Lung (tissue), 12 donors: ENCODE data around the gene NECAB3. TPM values are rescaled to one million over a fixed set of nuclear protein-coding genes. Genes with fewer than 3 reads are reported as not detected.
A peak's percentile ranks its signal among the peaks of the same experiment; 100 is the strongest.

Experiments
- ATAC-seq: fragments of 200-7000 bp; cut with Tn5 transposase; one replicate; pipeline ENCODE4 v1.9.1; 2020; ENCODE audit warnings: moderate number of reproducible peaks; ENCODE audit not compliant: insufficient read depth, low FRiP score
- DNase-seq, 3 donors: peaks; one replicate each; pipeline ENCODE4 v3.0.0-alpha.2; 2013 to 2017
- H3K27ac ChIP-seq, 2 donors: one replicate each; pipeline ENCODE4 v1.5.1; 2013; ENCODE audit warnings: mild to moderate bottlenecking in 2 of 2, moderate library complexity in 2 of 2, control low read depth in 1 of 2, inconsistent platforms in 1 of 2, low read depth in 1 of 2, low read length in 1 of 2
- H3K27me3 ChIP-seq, 3 donors: one replicate each; pipeline ENCODE4 v1.5.1; 2013; ENCODE audit warnings: low read length in 2 of 3; ENCODE audit not compliant: control insufficient read depth in 3 of 3, insufficient read depth in 3 of 3
- H3K36me3 ChIP-seq, 4 donors: one replicate each; pipeline ENCODE4 v1.5.1; 2013; ENCODE audit warnings: low read length in 4 of 4, mild to moderate bottlenecking in 1 of 4, moderate library complexity in 1 of 4; ENCODE audit not compliant: control insufficient read depth in 4 of 4, insufficient read depth in 4 of 4
- H3K4me1 ChIP-seq, 5 donors: one replicate each; pipeline ENCODE4 v1.5.1; 2013; ENCODE audit warnings: low read length in 5 of 5, mild to moderate bottlenecking in 2 of 5, moderate library complexity in 1 of 5; ENCODE audit not compliant: control insufficient read depth in 5 of 5, insufficient read depth in 5 of 5
- H3K4me3 ChIP-seq: one replicate; pipeline ENCODE4 v1.5.1; 2013; ENCODE audit warnings: mild to moderate bottlenecking, control low read depth, moderate library complexity
- H3K9ac ChIP-seq, 2 donors: one replicate each; pipeline ENCODE4 v1.5.1; 2013; ENCODE audit warnings: low read length in 2 of 2, control low read depth in 1 of 2; ENCODE audit not compliant: insufficient read depth in 1 of 2
- H3K9me3 ChIP-seq, 4 donors: one replicate each; pipeline ENCODE4 v1.5.1; 2013; ENCODE audit warnings: low read length in 3 of 4, mild to moderate bottlenecking in 1 of 4, moderate library complexity in 1 of 4; ENCODE audit not compliant: control insufficient read depth in 4 of 4, insufficient read depth in 3 of 4
- WGBS, 2 donors: extraction: QIAGEN DNeasy Blood & Tissue Kit; methylation state at CpG; one replicate each; pipeline ENCODE4 v1.1.7; 2013; 5-methylcytosine and 5-hydroxymethylcytosine counted together
- polyA plus RNA-seq, 2 donors: library from polyadenylated mRNA; stranded (reverse); fragments of 200-250 nt; gene quantifications; one replicate each; pipeline ENCODE4 v1.2.1, GENCODE V29; 2013
- total RNA-seq, 2 donors: library from RNA; depleted of rRNA in 1 of 2; stranded (reverse); fragments of >200 nt in 1 of 2; gene quantifications; one replicate each; pipeline ENCODE4 v1.2.1, GENCODE V29; 2014 to 2021
- TF ChIP-seq, protein P1 (sequence below): IDR thresholded peaks from 2 replicates; pipeline ENCODE4 v1.5.1; 2012; ENCODE audit warnings: mild to moderate bottlenecking; ENCODE audit errors: control extremely low read depth, extremely low read depth
- donor health status: control.
- donor health status: control.
- donor health status: Bipolar disorder and iron deficiency.
- donor health status: healthy.
- donor health status: DM: yes; HTN: yes; CAD: no.

The NECAB3 gene
- total and polyA plus RNA-seq, 4 donors, result 21.2 to 127 (median 72.2) TPM

GRCh38 chr20:33651562-33652048 is 22.6 kb downstream of the NECAB3 start:
- Histone ChIP-seq H3K9me3 (no peaks in the 10 kb centered on the region), H3K4me3 (no peak overlapping the region), H3K9ac (no peak overlapping the region), H3K27me3 (no peaks in the 10 kb centered on the region), H3K4me1 (peaks cover 0 to 32% (median 7%) of the 10 kb centered on the region in 5 donors), H3K36me3 (peaks cover 0 to 14% (median 4%) of the 10 kb centered on the region in 4 donors), H3K27ac (no peak overlapping the region)
- no peak for DNase-seq
- WGBS, 2 donors, result 76 to 81% methylated on average over 13 of the region's 13 CpGs
- TF ChIP-seq, protein P1, sequence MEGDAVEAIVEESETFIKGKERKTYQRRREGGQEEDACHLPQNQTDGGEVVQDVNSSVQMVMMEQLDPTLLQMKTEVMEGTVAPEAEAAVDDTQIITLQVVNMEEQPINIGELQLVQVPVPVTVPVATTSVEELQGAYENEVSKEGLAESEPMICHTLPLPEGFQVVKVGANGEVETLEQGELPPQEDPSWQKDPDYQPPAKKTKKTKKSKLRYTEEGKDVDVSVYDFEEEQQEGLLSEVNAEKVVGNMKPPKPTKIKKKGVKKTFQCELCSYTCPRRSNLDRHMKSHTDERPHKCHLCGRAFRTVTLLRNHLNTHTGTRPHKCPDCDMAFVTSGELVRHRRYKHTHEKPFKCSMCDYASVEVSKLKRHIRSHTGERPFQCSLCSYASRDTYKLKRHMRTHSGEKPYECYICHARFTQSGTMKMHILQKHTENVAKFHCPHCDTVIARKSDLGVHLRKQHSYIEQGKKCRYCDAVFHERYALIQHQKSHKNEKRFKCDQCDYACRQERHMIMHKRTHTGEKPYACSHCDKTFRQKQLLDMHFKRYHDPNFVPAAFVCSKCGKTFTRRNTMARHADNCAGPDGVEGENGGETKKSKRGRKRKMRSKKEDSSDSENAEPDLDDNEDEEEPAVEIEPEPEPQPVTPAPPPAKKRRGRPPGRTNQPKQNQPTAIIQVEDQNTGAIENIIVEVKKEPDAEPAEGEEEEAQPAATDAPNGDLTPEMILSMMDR, result no peak
- ATAC-seq, result no peak

DNA sequence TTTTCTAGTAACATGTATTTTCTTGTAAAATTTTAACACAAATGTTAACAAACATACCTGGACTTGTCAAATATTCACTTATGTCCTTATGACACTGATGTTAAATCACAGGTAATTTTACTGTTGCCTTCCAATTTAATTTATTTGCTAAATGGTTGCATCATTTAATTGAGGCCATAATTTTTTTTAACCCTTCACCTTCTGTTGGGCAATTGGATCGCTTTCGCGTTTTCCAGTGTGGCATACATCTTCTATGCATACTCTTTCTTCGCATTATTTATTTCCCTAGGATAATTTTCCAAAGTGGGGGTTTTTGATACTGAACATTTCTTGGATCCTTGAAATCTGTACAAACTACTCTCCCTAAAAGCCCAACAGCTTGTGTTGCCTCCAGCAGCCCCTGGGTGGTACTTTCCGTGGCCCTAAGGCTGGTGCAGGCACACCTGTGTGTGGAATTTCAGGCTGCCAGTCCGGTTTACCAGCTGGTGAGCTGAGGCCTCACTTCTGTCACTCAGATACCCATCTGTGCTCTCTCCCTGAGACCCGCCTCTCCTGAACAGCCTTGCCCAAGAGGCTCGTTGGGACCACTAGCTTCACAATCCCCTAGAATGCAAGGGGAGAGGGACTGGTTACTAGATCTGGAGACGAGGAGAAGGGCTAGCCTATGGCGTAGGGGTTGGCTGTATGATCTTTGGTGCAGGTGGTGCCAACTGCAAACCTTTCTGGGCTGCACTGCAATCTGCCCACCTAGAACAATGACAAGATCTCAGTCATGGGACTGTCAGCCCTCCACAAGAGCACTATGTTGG is 23.3 kb downstream of the NECAB3 start:
- 81 to 84% methylated on average over 10 of the region's 10 CpGs for WGBS, 2 donors
- Histone ChIP-seq H3K27me3 (no peaks in the 10 kb centered on the region), H3K36me3 (peaks cover 0 to 14% (median 6%) of the 10 kb centered on the region in 4 donors), H3K9ac (no peak overlapping the region), H3K27ac (no peak overlapping the region), H3K4me1 (peaks cover 0 to 32% (median 7%) of the 10 kb centered on the region in 5 donors), H3K9me3 (no peaks in the 10 kb centered on the region), H3K4me3 (no peak overlapping the region)
- TF ChIP-seq, protein P1, result no peak
- peak; percentile 22 to 54 (median 45) for DNase-seq
- ATAC-seq, result no peak

DNA sequence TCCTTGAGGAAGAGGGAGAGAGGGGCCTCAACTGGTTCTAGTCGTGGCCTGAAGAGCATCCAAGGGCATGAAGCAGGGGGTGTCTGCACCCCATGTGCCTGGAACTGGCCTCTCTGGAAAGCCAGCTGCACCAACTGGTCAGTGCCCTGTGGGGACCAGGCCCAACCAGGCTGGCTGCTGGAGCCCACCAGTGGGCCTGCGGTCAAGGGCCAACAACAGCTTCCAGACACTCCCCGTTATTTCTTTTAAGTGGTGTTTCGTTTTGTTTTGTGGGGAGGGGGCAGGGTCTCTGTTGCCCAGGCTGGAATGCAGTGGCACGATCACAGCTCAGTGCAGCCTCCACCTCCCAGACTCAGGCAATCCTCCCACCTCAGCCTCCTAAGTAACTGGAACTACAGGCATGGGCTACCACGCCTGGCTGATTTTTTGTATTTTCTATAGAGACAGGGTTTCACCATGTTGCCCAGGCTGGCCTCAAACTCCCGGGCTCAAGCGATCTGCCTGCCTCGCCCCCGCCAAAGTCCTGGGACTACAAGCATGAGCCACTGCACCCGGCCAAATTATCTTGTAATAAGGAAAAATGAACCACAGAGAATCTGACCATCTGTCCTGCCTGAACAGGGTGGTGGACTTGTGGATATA is 24.0 kb downstream of the NECAB3 start:
- Histone ChIP-seq H3K4me1 (peaks cover 0 to 32% (median 7%) of the 10 kb centered on the region in 5 donors), H3K4me3 (no peak overlapping the region), H3K9me3 (no peaks in the 10 kb centered on the region), H3K27me3 (no peaks in the 10 kb centered on the region), H3K27ac (no peak overlapping the region), H3K36me3 (peaks cover 0 to 20% (median 10%) of the 10 kb centered on the region in 4 donors), H3K9ac (no peak overlapping the region)
- WGBS, 2 donors, result 88 to 93% methylated on average over 11 of the region's 11 CpGs
- TF ChIP-seq, protein P1, result no peak
- no peak for DNase-seq
- no peak for ATAC-seq
